AG04450 (cell line): ENCODE data around the gene LNPK. TPM values are rescaled to one million over a fixed set of nuclear protein-coding genes. Genes with fewer than 3 reads are reported as not detected.

Source experiments
- CTCF ChIA-PET: fragments of 300-600, 350-600 bp; formaldehyde crosslinking; extraction: SDS; loops from one replicate; lab custom pipeline; 2022; ENCODE audit warnings: antibody characterized with exemption, inconsistent platforms; lab: Charles Lee
- POLR2A ChIA-PET: fragments of 350-600 bp; formaldehyde crosslinking; extraction: SDS; loops from one replicate; lab custom pipeline; 2021; ENCODE audit warnings: antibody characterized with exemption, inconsistent platforms; lab: Yijun Ruan, JAX
- DNase-seq: peaks from one replicate; pipeline ENCODE4 v3.0.0-alpha.2; 2011; ENCODE audit warnings: low read depth, low spot score
- H3K27ac ChIP-seq: one replicate; pipeline ENCODE4 v1.5.1; 2012; ENCODE audit warnings: low read depth, low read length, control low read depth
- H3K27me3 ChIP-seq: one replicate; pipeline ENCODE4 v1.6.0; 2012; ENCODE audit warnings: low read length; ENCODE audit not compliant: control insufficient read depth, insufficient read depth
- H3K4me3 ChIP-seq: 2 replicates; pipeline ENCODE4 v1.5.1; 2011; ENCODE audit warnings: mild to moderate bottlenecking, low read depth, low read length, control low read depth
- H3K9me3 ChIP-seq: 2 replicates; pipeline ENCODE4 v1.5.1; 2012; ENCODE audit warnings: low read length; ENCODE audit not compliant: control insufficient read depth, insufficient read depth
- polyA plus RNA-seq: library from polyadenylated mRNA; depleted of rRNA; stranded (reverse); fragments of >200 nt; gene quantifications from 2 replicates; pipeline ENCODE4 v1.2.3, GENCODE V29; 2011
- TF ChIP-seq, protein P1 (sequence below): IDR thresholded peaks from 2 replicates; pipeline ENCODE4 v1.5.1; 2011; ENCODE audit warnings: low read depth, low read length, control low read depth, inconsistent platforms

The LNPK gene
- polyA plus RNA-seq, 1 experiment, result 29.8 TPM

DNA sequence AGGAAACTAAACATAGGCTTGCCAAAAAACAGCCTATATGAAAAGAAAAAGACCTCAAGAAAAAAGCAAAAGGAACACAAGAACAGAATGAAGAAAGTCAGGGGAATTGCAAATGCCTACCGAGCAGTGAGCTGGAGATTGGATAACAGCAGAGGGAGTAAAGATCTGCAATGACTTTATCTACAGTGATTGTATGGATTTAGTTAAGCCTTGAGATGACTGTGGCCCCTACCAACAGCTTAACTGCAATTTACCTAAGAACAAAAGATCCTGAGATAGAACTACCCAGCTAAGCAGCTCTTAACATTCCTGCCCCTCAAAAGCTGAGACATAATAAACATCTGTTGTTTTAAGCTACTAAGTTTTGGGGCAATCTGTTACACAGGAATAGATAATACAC is 20.5 kb downstream of the LNPK start:
- no peak overlapping the region for H3K4me3 ChIP-seq
- no peaks in the 10 kb centered on the region for H3K27me3 ChIP-seq
- H3K9me3 ChIP-seq, result no peaks in the 10 kb centered on the region
- DNase-seq, result no peak
- no peak overlapping the region for H3K27ac ChIP-seq
- TF ChIP-seq, protein P1, sequence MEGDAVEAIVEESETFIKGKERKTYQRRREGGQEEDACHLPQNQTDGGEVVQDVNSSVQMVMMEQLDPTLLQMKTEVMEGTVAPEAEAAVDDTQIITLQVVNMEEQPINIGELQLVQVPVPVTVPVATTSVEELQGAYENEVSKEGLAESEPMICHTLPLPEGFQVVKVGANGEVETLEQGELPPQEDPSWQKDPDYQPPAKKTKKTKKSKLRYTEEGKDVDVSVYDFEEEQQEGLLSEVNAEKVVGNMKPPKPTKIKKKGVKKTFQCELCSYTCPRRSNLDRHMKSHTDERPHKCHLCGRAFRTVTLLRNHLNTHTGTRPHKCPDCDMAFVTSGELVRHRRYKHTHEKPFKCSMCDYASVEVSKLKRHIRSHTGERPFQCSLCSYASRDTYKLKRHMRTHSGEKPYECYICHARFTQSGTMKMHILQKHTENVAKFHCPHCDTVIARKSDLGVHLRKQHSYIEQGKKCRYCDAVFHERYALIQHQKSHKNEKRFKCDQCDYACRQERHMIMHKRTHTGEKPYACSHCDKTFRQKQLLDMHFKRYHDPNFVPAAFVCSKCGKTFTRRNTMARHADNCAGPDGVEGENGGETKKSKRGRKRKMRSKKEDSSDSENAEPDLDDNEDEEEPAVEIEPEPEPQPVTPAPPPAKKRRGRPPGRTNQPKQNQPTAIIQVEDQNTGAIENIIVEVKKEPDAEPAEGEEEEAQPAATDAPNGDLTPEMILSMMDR, result no peak
- CTCF ChIA-PET, result no interaction called here
- POLR2A ChIA-PET, result no interaction called here

DNA sequence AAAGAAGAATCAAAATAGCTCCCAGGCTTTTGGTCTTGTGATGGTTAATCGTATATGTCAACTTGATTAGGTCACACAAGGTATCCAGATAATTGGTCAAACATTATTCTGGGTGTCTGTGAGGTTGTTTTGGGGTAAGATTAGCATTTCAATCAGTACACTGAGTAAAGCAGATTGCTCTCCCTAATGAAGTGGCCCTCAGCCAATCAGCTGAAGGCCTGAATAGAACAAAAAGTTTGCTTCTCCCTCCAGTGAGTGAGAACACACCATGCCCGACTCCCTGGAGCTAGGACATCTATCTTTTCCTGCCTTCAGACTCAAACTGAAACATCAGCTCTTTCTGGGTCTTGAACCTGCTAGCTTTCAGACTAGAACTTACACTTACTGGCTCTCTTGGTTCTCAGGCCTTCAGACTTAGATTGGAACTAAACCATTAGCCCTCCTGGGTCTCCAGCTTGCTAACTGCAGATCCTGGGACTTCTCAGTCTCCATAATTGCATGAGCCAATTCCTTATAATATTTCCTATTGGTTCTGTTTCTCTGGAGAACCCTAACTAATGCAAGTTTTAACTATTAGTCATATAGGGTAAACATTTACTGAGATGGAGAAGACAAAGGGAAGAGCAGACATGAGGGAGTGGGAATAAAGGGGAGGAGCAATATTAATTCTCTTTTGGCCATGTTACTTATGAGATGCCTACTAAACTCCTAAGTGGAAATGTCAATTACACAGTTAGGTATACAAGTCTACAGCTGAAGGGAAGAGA is 25.5 kb downstream of the LNPK start:
- Histone ChIP-seq H3K9me3 (no peaks in the 10 kb centered on the region), H3K27me3 (no peaks in the 10 kb centered on the region), H3K27ac (no peak overlapping the region), H3K4me3 (no peak overlapping the region)
- TF ChIP-seq, protein P1, result no peak
- POLR2A ChIA-PET, result no interaction called here
- CTCF ChIA-PET, result no interaction called here
- no peak for DNase-seq

DNA sequence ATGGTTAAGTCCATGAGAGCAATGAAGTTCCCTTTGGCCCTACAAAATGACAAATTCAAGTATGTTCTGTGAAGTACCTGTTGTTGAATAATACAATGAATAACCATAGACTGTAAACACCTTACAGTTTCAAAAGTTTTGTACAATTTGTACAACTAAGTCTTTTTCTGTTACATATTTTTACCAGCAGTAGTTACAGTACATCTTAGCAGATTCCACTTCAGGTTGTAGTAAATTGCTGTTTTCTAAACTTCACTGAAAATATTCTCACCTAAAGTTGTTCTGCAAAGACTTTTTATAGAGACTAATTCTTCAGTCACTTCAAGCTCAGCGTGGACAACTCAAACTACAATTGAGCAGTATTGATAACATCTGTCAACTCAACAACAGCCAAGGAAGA is 28.7 kb downstream of the LNPK start:
- no peaks in the 10 kb centered on the region for H3K27me3 ChIP-seq
- CTCF ChIA-PET, result no interaction called here
- POLR2A ChIA-PET, result no interaction called here
- no peak overlapping the region for H3K27ac ChIP-seq
- H3K4me3 ChIP-seq, result no peak overlapping the region
- DNase-seq, result no peak
- TF ChIP-seq, protein P1, result no peak
- no peaks in the 10 kb centered on the region for H3K9me3 ChIP-seq

DNA sequence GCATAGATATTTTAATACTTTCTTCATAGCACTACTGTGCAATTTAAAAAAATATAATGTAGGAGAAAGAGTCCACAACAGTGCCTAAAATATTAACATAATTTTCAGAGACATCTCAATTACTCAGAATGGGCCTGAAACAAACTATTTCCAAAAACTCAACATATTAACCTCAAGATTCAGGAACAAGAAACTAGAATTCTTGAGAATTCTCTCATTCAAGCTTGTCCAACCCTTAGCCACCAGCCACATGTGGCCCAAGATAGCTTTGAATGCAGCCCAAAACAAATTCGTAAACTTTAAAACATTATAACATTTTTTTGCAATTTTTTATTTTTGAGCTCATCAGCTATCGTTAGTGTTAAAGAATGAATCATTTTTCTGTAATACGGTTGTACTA is 35.2 kb downstream of the LNPK start:
- H3K4me3 ChIP-seq, result no peak overlapping the region
- no peaks in the 10 kb centered on the region for H3K27me3 ChIP-seq
- no peak for DNase-seq
- ChIA-PET POLR2A (no interaction called here), CTCF (interaction anchor here (0.6 kb wide), 1 partner anchor 173 kb away, joined by 4 read pairs; no protein-coding TSS in a partner anchor)
- TF ChIP-seq, protein P1, result no peak
- H3K9me3 ChIP-seq, result no peaks in the 10 kb centered on the region
- no peak overlapping the region for H3K27ac ChIP-seq

DNA sequence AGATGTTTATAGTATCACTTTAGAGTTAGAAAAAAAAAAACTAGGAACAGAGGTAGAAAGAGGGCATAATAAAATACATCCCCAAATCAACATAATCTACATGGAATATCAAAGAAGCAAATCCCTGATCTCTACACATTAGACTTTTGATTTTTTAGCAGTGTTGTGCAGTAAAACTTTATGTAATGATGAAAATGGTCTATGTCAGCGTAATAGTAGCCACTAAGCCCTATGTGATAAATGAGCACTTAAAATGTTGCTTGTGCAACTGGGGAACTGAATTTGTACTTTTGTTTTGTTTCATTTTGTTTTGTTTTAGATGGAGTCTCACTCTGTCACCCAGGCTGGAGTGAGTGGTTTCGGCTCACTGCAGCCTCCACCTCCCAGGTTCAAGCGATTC is 36.3 kb downstream of the LNPK start:
- CTCF ChIA-PET, result no interaction called here
- H3K4me3 ChIP-seq, result no peak overlapping the region
- no peaks in the 10 kb centered on the region for H3K27me3 ChIP-seq
- no peak for DNase-seq
- H3K9me3 ChIP-seq, result no peaks in the 10 kb centered on the region
- TF ChIP-seq, protein P1, result no peak
- H3K27ac ChIP-seq, result no peak overlapping the region
- POLR2A ChIA-PET, result no interaction called here
